HUDEP-2 (cell line): ENCODE data around the gene PCDH7.
A peak's percentile ranks its signal among the peaks of the same experiment; 100 is the strongest.

Experiments used
- DNase-seq, 76 experiments: peaks; one replicate each; lab custom pipeline; 2025; ENCODE audit not compliant: unreplicated experiment in 76 of 76; lab: John Stamatoyannopoulos, UW

Gene PCDH7, protein sequence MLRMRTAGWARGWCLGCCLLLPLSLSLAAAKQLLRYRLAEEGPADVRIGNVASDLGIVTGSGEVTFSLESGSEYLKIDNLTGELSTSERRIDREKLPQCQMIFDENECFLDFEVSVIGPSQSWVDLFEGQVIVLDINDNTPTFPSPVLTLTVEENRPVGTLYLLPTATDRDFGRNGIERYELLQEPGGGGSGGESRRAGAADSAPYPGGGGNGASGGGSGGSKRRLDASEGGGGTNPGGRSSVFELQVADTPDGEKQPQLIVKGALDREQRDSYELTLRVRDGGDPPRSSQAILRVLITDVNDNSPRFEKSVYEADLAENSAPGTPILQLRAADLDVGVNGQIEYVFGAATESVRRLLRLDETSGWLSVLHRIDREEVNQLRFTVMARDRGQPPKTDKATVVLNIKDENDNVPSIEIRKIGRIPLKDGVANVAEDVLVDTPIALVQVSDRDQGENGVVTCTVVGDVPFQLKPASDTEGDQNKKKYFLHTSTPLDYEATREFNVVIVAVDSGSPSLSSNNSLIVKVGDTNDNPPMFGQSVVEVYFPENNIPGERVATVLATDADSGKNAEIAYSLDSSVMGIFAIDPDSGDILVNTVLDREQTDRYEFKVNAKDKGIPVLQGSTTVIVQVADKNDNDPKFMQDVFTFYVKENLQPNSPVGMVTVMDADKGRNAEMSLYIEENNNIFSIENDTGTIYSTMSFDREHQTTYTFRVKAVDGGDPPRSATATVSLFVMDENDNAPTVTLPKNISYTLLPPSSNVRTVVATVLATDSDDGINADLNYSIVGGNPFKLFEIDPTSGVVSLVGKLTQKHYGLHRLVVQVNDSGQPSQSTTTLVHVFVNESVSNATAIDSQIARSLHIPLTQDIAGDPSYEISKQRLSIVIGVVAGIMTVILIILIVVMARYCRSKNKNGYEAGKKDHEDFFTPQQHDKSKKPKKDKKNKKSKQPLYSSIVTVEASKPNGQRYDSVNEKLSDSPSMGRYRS (N-terminal part only)

DNA sequence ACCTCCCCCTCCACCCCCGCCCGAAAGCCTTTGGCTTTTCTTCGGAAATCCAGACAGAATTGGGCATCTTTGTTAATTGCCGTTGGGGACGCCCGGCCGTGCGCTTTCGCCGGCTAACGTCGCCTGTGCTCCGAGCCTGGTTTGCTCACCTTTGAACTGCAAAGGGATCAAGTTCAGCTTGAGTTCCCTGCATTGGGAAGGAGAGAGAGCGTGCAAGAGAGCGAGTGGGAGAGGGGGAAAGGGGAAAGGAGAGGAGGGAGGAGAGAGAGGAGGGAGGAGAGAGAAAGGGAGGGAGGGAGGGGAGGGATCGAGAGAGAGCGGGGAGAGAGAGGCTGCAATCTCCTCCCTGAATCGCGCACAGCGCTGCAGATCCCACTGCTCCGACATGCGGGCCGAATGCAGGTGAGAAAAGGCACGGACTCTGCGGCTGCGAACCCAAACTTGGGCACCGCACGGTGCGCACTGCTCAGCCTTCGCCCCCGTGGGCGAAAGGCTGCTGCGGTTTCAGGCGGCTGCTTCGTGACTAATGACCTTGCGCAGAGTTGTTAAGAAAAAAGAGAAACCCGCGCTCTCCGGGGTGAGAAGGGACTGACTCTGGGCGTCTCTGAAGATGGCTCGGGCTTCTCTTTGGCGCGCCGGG is at the start of gene PCDH7:
TSS of gene PCDH7 (plus strand) at position 349 of the 640 bp plus-strand sequence. CDS start 1,054 bp downstream, outside the sequence.
- no peak for DNase-seq

DNA sequence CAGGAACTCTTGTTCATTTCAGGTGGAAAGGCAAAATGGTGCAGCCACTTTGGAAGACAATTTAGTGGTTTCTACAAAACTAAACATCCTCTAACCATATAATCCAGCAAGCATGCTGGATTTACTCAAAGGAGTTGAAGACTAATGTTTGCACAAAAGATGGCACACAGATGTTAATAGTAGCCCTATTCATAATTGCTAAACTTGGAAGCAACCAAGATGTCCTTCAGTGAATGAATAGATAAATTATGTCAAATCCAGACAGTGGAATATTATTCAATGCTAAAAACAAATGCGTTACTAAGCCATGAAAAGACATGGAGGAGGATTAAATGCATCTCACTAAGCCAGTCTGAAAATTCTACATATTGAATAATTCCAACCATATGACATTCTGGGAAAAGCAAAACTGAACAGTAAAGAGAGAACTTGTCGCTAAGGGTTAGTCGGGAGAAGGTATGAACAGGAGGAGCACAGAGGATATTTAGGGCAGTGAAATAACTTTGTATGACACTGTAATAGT is 48.2 kb upstream of the PCDH7 start:
- no peak for DNase-seq

DNA sequence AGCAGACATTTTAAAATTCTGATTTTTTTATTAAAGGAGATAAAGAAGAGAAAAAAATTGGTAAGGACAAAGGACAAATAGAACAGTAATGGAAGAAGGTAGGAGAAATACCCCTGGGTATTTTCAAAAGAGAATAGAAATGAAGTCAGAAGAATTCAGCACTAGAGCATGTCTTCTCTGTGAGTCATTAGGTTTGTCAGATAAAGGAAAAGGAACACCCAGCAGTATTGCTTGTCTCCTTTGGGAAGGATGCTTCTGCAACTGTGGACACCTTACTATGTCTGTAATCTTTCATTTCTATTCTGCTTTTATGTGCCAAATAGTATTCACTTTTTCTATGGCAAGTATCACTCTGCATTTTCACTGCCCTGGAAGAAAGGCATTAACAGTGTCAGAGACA is 24.0 kb upstream of the PCDH7 start:
- DNase-seq = no peak

DNA sequence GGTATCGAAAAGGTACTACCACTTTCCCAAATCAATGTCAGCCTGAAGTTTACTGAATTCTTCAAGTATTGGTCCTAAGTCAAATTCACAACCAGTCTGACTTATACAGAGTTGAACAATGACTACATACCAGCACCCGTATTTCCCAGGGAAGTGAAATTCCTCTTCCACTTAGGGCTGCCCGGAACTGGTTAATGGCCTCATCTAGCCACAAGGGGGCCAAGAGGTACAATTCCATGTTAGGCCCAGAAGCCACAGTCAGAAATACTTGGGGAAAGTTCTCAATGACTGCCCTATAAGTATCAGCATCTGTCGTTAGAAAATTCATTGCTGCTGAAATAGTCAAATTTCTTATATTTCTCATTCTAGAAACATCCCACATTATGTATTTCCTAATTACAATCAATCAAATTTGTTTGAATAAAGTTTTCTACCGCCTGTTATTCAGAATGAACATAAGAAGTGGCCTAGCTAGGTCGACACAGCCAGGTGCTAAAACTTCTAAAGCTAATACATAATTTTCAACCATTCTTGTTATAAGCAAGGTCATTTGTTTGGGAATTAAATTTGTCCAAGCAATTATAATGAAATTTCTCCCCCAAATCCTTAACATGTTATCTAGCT is 5.6 kb upstream of the PCDH7 start:
- DNase-seq = peak in 14 of 76 experiments; percentile 0 to 24 (median 8)

DNA sequence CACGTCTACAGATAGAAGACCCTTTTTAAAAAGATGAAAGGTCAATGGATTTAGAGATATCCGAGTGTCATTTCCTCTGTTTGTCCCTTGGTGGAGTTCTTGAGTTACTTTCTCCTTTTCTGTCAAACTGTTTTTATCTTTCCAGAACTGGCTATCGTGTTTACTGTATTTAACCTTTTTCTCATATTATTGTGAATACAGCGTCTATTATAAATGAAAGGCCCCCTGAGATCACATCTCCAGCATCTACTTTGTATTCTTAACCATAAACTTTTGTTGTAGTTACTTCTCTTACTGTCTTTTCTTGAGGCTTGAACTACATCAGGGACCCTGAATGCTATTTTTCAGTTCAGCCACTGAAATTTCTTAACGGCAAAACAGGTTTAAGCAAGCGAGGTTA is 4.0 kb upstream of the PCDH7 start:
- DNase-seq = no peak

DNA sequence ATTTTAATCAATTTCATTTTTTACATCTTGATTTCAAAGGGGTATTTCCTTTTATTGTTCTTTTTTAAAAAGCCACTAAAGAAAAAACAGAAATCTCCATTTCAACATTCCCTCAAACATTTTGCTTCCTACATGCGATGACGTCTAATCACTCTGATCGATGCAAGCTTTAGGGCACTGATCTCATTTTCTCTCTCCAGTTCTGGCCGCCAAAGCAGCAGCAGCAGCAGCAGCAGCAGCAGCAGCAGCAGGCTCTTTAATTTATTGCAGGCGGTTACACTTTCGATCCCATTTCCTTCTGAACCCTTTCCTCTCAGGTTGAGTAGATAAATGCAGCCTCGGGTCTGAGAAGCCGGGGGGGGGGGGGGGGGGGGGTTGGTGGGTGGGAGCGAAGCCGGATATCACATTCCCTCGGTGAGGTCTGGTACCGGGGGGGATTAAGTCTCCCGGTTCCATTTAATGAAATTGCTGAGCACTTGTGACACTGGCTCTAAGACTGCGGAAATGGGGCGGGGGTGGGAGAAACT is 3.4 kb upstream of the PCDH7 start:
- no peak for DNase-seq

DNA sequence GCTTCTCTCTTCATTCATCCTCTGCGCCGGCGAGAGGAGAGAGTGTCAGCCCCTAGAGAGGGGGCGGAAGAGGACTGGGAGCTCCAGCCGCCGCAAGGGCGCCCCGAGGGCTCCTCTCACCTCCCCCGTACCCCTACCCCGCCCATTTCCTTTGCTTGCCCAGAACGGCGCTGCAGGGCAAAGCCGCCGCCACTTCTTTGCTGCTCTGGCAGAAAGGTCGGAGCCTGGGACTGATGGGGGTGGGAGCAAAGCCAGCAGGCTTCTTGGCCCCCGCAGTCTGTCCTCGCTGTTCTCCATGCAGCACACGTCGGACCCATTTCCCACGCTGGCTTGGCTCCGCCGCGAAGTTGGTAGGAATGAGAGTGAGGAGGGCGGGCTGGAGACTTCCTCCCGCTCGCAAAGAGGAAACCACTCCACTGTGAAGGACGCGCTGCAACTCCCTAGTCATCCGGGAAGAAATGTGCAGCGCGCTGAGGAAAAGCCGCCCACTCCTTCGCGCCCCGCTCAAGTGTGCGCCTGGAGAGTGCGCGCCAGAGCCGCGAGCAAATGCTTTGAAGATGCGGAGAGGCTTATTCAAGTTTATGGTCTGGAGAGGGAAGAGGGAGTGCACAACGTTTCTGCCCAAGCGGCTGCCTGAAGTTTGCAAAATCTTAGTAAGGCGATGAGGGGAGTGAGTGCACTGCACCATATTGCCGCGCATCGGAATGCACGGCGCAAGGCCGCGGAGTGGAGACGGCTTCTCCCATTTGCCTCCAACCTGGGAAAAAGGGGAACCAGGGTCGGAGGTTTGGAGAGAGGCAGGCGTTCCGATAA is 2.8 kb upstream of the PCDH7 start:
- no peak for DNase-seq

DNA sequence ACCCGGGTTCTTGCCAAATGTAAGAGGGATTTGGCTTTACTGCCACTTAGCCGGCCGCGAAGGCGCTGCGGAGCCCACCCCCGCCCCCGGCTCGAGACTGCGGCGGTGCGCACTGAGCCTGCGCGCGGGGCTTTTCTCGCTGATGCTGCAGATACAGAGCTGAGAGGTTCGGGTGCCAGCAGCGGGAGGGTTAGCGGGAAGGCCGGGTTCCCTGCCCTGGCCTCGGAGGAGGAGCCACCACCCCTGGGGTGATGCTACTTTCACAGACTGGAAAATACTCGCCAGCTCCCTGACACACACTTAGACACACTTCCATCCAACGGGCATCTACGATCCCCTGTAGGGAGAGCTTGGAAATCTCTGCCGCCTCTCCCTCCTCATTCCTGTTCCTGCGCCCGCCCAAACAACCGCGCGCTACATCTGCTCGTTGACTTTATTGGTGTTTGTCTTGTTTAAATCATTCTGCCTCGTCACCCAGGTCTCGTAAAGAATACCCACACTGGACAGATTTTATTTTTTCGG is 2.1 kb upstream of the PCDH7 start:
- DNase-seq = no peak

DNA sequence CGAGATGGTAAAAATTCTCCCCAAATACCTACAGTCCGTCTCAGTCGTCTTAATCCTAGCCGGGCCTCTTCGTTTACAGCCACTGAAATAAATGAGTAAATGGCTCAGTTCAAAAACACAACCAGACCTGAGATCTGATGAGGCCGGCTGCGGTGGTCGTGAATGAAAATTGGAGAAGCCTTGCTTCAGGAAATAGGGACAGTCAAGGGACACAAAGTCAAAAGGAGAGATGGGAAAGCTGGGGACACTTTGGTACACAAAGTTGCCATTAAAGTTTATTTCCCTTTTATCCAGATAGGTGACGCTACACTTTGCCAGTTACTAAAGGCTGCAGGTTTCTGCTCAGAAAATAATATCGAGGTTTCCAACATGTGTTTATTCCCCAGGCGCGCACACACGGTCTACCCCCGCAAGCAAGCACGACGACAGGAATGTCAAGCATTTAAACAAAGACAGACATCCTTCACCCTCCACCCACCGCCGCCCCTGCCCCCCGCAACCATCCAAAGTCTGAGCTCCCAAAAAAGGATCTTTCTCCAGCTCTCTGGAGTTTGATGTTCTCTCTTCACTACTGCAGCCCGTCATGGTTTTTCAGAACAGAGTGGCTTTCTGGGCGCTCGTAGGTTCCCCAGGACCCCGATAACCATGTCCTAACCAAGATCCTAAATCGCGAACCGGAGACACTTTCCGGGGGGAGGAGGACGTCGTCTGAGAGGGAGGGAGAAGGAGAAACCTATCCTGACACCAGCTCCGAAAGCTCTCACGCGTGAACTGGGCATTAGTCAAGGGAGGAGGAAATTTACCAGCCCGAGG is 1.3 kb upstream of the PCDH7 start:
- DNase-seq = no peak

DNA sequence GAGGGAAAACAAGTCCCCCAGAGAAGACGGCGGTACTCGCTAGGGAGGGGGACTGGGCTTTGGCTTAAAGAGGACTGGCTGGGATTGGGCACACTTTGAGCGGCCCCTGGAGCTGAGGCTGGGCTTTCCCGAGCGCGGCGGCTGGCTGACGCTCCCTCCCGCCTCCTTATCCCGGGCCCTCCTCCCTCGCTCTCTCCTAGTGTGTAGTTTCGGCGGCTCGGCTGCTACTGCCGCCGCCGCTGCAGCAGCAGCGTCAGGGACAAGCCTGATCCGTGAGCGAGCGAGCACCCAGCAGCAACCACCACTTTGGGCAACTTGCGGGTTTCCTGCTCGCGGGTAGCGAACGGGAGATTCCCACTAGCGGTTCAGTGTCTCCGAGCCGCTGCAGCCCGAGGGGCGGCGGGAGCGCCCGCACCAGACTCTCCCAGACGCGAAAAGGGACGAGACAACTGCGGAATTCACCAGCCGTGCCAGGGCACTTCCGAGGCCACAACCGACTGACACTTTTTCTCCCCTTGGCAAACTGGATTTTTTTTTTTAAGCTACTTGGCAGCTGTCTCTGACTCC is 632 bp upstream of the PCDH7 start:
- no peak for DNase-seq

DNA sequence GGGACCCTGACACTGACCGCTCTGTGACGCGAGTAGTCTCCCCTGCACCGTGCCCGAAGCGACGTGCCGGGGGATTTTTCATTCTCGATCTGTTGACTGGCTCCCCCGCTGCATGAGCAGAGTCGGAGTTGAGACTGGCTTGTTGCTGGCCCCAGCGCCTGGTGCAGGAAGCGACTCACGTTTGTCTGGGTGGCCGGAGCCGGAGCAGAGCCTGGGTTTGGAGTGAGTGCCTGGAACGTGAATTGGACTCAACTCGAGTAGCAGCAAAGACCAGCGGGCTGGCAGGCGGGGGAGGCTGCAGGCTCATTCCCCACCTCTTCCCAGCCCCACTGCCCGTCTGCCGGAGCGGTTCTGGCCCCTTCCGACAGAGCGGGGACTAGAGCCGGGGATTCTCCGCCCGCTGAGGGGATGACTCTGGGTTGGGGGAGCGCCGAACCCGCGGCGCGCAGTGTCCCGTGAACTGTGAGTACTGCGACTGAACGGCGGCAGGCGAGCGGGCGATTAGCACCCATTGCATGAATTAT is 554 bp downstream of the PCDH7 start:
- DNase-seq = no peak

DNA sequence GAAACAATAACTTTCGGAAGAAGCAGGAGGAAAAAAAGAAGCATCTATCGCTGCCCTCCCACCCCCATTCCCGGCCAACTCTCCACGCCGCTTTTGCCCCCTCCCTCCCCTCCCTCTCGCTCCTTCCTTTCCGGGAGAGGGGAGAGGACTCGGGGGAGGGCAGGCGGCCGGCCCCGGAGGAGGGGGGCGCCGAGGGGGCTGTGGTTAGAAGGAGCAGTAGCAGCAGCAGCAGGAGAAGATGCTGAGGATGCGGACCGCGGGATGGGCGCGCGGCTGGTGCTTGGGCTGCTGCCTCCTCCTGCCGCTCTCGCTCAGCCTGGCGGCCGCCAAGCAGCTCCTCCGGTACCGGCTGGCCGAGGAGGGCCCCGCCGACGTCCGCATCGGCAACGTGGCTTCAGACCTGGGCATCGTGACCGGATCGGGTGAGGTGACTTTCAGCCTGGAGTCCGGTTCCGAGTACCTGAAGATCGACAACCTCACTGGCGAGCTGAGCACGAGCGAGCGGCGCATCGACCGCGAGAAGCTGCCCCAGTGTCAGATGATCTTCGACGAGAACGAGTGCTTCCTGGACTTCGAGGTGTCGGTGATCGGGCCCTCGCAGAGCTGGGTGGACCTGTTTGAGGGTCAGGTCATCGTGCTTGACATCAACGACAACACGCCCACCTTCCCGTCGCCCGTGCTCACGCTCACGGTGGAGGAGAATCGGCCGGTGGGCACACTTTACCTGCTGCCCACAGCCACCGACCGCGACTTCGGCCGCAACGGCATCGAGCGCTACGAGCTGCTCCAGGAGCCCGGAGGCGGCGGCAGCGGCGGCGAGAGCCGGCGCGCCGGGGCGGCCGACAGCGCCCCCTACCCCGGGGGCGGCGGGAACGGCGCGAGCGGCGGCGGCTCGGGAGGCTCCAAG is 1.3 kb downstream of the PCDH7 start:
- DNase-seq = no peak

DNA sequence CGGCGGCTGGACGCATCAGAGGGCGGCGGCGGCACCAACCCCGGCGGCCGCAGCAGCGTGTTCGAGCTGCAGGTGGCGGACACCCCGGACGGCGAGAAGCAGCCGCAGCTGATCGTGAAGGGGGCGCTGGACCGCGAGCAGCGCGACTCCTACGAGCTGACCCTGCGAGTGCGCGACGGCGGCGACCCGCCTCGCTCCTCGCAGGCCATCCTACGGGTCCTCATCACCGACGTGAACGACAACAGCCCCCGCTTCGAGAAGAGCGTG is 1.9 kb downstream of the PCDH7 start:
- no peak for DNase-seq

DNA sequence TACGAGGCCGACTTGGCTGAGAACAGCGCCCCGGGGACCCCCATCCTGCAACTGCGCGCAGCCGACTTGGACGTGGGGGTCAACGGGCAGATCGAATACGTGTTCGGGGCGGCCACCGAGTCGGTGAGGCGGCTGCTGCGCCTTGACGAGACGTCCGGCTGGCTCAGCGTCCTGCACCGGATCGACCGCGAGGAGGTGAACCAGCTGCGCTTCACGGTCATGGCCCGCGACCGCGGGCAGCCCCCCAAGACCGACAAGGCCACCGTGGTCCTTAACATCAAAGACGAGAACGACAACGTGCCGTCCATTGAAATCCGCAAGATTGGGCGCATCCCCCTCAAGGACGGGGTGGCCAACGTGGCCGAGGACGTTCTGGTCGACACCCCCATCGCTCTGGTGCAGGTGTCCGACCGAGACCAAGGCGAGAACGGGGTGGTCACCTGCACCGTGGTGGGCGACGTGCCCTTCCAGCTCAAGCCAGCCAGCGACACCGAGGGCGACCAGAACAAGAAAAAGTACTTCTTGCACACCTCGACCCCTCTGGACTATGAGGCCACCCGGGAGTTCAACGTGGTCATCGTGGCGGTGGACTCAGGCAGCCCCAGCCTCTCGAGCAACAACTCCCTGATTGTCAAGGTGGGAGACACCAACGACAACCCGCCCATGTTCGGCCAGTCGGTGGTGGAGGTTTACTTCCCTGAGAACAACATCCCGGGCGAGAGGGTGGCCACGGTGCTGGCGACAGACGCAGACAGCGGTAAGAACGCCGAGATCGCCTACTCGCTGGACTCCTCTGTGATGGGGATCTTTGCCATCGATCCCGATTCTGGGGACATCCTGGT is 2.4 kb downstream of the PCDH7 start:
- no peak for DNase-seq

DNA sequence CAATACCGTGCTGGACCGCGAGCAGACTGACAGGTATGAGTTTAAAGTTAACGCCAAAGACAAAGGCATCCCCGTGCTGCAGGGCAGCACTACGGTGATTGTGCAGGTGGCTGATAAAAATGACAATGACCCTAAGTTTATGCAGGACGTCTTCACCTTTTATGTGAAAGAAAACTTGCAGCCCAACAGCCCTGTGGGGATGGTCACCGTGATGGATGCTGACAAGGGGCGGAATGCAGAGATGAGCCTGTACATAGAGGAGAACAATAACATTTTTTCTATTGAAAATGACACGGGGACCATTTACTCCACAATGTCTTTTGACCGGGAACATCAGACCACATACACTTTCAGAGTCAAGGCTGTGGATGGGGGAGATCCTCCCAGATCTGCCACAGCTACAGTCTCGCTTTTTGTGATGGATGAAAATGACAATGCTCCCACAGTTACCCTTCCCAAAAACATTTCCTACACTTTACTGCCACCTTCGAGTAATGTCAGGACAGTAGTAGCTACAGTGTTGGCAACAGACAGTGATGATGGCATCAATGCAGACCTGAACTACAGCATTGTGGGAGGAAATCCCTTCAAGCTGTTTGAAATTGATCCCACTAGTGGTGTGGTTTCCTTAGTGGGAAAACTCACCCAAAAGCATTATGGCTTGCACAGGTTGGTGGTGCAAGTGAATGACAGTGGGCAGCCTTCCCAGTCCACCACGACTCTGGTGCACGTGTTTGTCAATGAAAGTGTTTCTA is 3.2 kb downstream of the PCDH7 start:
- DNase-seq = no peak
